ENCODE data around the gene CLTC. TPM values are rescaled to one million over a fixed set of nuclear protein-coding genes. Genes with fewer than 3 reads are reported as not detected.

CLTC gene
- total RNA-seq, 1 experiment from 2014 or later, result 269 TPM

- H3K36me3 ChIP-seq (ENCODE audit: low read depth, low read length), result peaks cover 93% of the 10 kb centered on the region
- CTCF ChIA-PET, result no interaction called here
Measured at GRCh38 chr17:59683283-59683682, 63.6 kb downstream of the CLTC start.

GRCh38 chr17:59684967-59685366, 65.3 kb downstream of the CLTC start:
- ChIA-PET CTCF (no interaction called here), POLR2A (ENCODE audit: unreplicated experiment) (no interaction called here)
- Histone ChIP-seq H3K4me2 (ENCODE audit: low read length) (no peak overlapping the region), H4K20me1 (ENCODE audit: low read length) (peaks cover 7% of the 10 kb centered on the region; the same call in 1 of the 2 replicates), H3F3A (ENCODE audit: low read length, unreplicated experiment) (no peaks in the 10 kb centered on the region), H3K79me2 (ENCODE audit: low read length) (peaks cover 19% of the 10 kb centered on the region; the same call in 1 of the 2 replicates), H3K36me3 (ENCODE audit: low read depth, low read length) (peaks cover 96% of the 10 kb centered on the region), H3K4me3 (ENCODE audit: low read length) (no peak overlapping the region), H3K27me3 (ENCODE audit: low read length) (no peaks in the 10 kb centered on the region), H3K9me2 (replicated peaks; ENCODE audit: low read length) (no peaks in the 10 kb centered on the region), H3K4me1 (ENCODE audit: insufficient read depth, low read length) (no peaks in the 10 kb centered on the region), H3K9ac (ENCODE audit: low read length) (no peak overlapping the region), H3K27ac (ENCODE audit: low read length) (no peak overlapping the region), H3K9me3 (ENCODE audit: low read length) (no peaks in the 10 kb centered on the region), H2AFZ (ENCODE audit: low read length) (no peak overlapping the region)
- TF ChIP-seq EZH2phosphoT487 (IDR thresholded peaks at IDR 0.05; ENCODE audit: borderline replicate concordance, low read length) (no peak), CTCF (conservative IDR thresholded peaks at IDR 0.05; ENCODE audit: low read depth, low read length) (no peak), EZH2 (IDR thresholded peaks at IDR 0.05; ENCODE audit: low read length, unreplicated experiment) (no peak)
- DNase-seq (no peak), ATAC-seq (no peak)
- no TSS peak for BruUV-seq (replicated peaks)
- intact Hi-C loops (cut with micrococcal nuclease), result no loop called here

More at GRCh38 chr17:59683283-59683682, 63.6 kb downstream of the CLTC start:
- Histone ChIP-seq H3K9ac (ENCODE audit: low read length) (no peak overlapping the region), H2AFZ (ENCODE audit: low read length) (no peak overlapping the region), H3K9me2 (replicated peaks; ENCODE audit: low read length) (no peaks in the 10 kb centered on the region), H3K27ac (ENCODE audit: low read length) (no peak overlapping the region), H3K27me3 (ENCODE audit: low read length) (no peaks in the 10 kb centered on the region), H4K20me1 (ENCODE audit: low read length) (peaks cover 7% of the 10 kb centered on the region; the same call in 1 of the 2 replicates), H3K9me3 (ENCODE audit: low read length) (no peaks in the 10 kb centered on the region), H3K4me3 (ENCODE audit: low read length) (no peak overlapping the region), H3K4me1 (ENCODE audit: insufficient read depth, low read length) (no peaks in the 10 kb centered on the region), H3K4me2 (ENCODE audit: low read length) (no peak overlapping the region), H3K79me2 (ENCODE audit: low read length) (peaks cover 4% of the 10 kb centered on the region; the same call in 1 of the 2 replicates), H3F3A (ENCODE audit: low read length, unreplicated experiment) (no peaks in the 10 kb centered on the region)
- BruUV-seq (replicated peaks), result no TSS peak
- DNase-seq (no peak), ATAC-seq (no peak)
- no peak for TF ChIP-seq CTCF (conservative IDR thresholded peaks at IDR 0.05; ENCODE audit: low read depth, low read length)
- TF ChIP-seq EZH2 (IDR thresholded peaks at IDR 0.05; ENCODE audit: low read length, unreplicated experiment), result no peak
- TF ChIP-seq EZH2phosphoT487 (IDR thresholded peaks at IDR 0.05; ENCODE audit: borderline replicate concordance, low read length), result no peak
- intact Hi-C loops (cut with micrococcal nuclease), result no loop called here
- POLR2A ChIA-PET (ENCODE audit: unreplicated experiment), result no interaction called here

- H3K27me3 ChIP-seq (ENCODE audit: low read length), result no peaks in the 10 kb centered on the region
- H3K4me1 ChIP-seq (ENCODE audit: insufficient read depth, low read length), result no peaks in the 10 kb centered on the region
- no peak overlapping the region for H3K9ac ChIP-seq (ENCODE audit: low read length)
- intact Hi-C loops (cut with micrococcal nuclease), result no loop called here
- ChIA-PET CTCF (no interaction called here), POLR2A (ENCODE audit: unreplicated experiment) (no interaction called here)
- H3K4me2 ChIP-seq (ENCODE audit: low read length), result no peak overlapping the region
- no peak overlapping the region for H3K27ac ChIP-seq (ENCODE audit: low read length)
- no peaks in the 10 kb centered on the region for H3F3A ChIP-seq (ENCODE audit: low read length, unreplicated experiment)
- H3K79me2 ChIP-seq (ENCODE audit: low read length), result peaks cover 23% of the 10 kb centered on the region; the same call in 1 of the 2 replicates
- no peaks in the 10 kb centered on the region for H3K9me3 ChIP-seq (ENCODE audit: low read length)
- ATAC-seq (no peak), DNase-seq (no peak)
- H4K20me1 ChIP-seq (ENCODE audit: low read length), result peaks cover 7% of the 10 kb centered on the region; the same call in 1 of the 2 replicates
- no peak overlapping the region for H3K4me3 ChIP-seq (ENCODE audit: low read length)
- no TSS peak for BruUV-seq (replicated peaks)
- H3K36me3 ChIP-seq (ENCODE audit: low read depth, low read length), result peaks cover 84% of the 10 kb centered on the region
- H2AFZ ChIP-seq (ENCODE audit: low read length), result no peak overlapping the region
- no peak for TF ChIP-seq EZH2 (IDR thresholded peaks at IDR 0.05; ENCODE audit: low read length, unreplicated experiment)
- TF ChIP-seq CTCF (conservative IDR thresholded peaks at IDR 0.05; ENCODE audit: low read depth, low read length), result no peak
- TF ChIP-seq EZH2phosphoT487 (IDR thresholded peaks at IDR 0.05; ENCODE audit: borderline replicate concordance, low read length), result no peak
- no peaks in the 10 kb centered on the region for H3K9me2 ChIP-seq (replicated peaks; ENCODE audit: low read length)
Measured at GRCh38 chr17:59688008-59688407, 68.3 kb downstream of the CLTC start.

Measured in PC-3 (cell line).